Suprapubic skin (tissue), 4 donors: ENCODE results near the gene SMPD1. TPM values are rescaled to one million over a fixed set of nuclear protein-coding genes. Genes with fewer than 3 reads are reported as not detected.

ENCODE experiments used
- DNase-seq, 2 donors: peaks; one replicate each; pipeline ENCODE4 v3.0.0-alpha.2; 2019; ENCODE audit warnings: low spot score in 2 of 2
- H3K27ac ChIP-seq: fragments of 200-600 bp; sonication (generic); one replicate; pipeline ENCODE4 v1.5.1; 2019
- H3K27me3 ChIP-seq: fragments of 200-600 bp; sonication (generic); one replicate; pipeline ENCODE4 v1.5.1; 2019
- H3K36me3 ChIP-seq: fragments of 200-600 bp; sonication (generic); one replicate; pipeline ENCODE4 v1.5.1; 2019
- H3K4me1 ChIP-seq: fragments of 200-600 bp; sonication (generic); one replicate; pipeline ENCODE4 v1.5.1; 2019
- H3K4me3 ChIP-seq: fragments of 200-600 bp; sonication (generic); one replicate; pipeline ENCODE4 v1.5.1; 2019; ENCODE audit warnings: mild to moderate bottlenecking
- H3K9me3 ChIP-seq: fragments of 200-600 bp; sonication (generic); one replicate; pipeline ENCODE4 v1.5.1; 2019
- EP300 ChIP-seq: sonication (generic); formaldehyde crosslinking; IDR thresholded peaks from one replicate; pipeline ENCODE4 v1.6.1; 2017; ENCODE audit warnings: antibody characterized with exemption
- POLR2A ChIP-seq, 2 donors: fragments of 450-650 bp; IDR thresholded peaks; one replicate each; pipeline ENCODE4 v1.6.1; 2017; ENCODE audit warnings: antibody characterized with exemption in 2 of 2, mild to moderate bottlenecking in 2 of 2, moderate library complexity in 2 of 2
- POLR2AphosphoS5 ChIP-seq, 3 donors: sonication (generic); formaldehyde crosslinking; IDR thresholded peaks; one replicate each; pipeline ENCODE4 v1.6.1; 2017; ENCODE audit warnings: antibody characterized with exemption in 3 of 3
- WGBS: methylation state at CpG from one replicate; pipeline ENCODE4 v1.1.5; 2018; 5-methylcytosine and 5-hydroxymethylcytosine counted together
- total RNA-seq, 4 donors: library from RNA; depleted of rRNA; stranded (reverse); fragments of >200 nt; gene quantifications; one replicate each; pipeline ENCODE4 v1.1.0, GENCODE V29; 2016
- TF ChIP-seq, protein P1 (sequence below), 2 donors: fragments of 200-600 bp in 1 of 2; fragments of 450-650 bp in 1 of 2; sonication (generic) in 1 of 2; IDR thresholded peaks; one replicate each; pipeline ENCODE4 v1.5.1; 2016 to 2019; ENCODE audit warnings: antibody characterized with exemption in 2 of 2, mild to moderate bottlenecking in 1 of 2, moderate library complexity in 1 of 2

SMPD1 gene
- total RNA-seq, 4 donors from 2014 or later = 25.0 to 45.5 (median 40.8) TPM

GRCh38 chr11:6442441-6442840 is 52.2 kb downstream of the SMPD1 start:
- DNase-seq = no peak
- no peaks in the 10 kb centered on the region for H3K9me3 ChIP-seq
- TF ChIP-seq EP300 (no peak), POLR2AphosphoS5 (IDR thresholded peaks at IDR 0.05) (no peak), POLR2A (IDR thresholded peaks at IDR 0.05) (no peak)
- TF ChIP-seq, protein P1, sequence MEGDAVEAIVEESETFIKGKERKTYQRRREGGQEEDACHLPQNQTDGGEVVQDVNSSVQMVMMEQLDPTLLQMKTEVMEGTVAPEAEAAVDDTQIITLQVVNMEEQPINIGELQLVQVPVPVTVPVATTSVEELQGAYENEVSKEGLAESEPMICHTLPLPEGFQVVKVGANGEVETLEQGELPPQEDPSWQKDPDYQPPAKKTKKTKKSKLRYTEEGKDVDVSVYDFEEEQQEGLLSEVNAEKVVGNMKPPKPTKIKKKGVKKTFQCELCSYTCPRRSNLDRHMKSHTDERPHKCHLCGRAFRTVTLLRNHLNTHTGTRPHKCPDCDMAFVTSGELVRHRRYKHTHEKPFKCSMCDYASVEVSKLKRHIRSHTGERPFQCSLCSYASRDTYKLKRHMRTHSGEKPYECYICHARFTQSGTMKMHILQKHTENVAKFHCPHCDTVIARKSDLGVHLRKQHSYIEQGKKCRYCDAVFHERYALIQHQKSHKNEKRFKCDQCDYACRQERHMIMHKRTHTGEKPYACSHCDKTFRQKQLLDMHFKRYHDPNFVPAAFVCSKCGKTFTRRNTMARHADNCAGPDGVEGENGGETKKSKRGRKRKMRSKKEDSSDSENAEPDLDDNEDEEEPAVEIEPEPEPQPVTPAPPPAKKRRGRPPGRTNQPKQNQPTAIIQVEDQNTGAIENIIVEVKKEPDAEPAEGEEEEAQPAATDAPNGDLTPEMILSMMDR (IDR thresholded peaks at IDR 0.05) = no peak
- H3K4me3 ChIP-seq = no peak overlapping the region
- no peak overlapping the region for H3K27ac ChIP-seq
- H3K27me3 ChIP-seq = no peaks in the 10 kb centered on the region
- peaks cover 1% of the 10 kb centered on the region for H3K36me3 ChIP-seq
- 90% methylated on average over 4 of the region's 4 CpGs for WGBS
- H3K4me1 ChIP-seq = no peaks in the 10 kb centered on the region

GRCh38 chr11:6443269-6444003 is 53.2 kb downstream of the SMPD1 start:
- H3K9me3 ChIP-seq = no peaks in the 10 kb centered on the region
- H3K4me3 ChIP-seq = no peak overlapping the region
- no peaks in the 10 kb centered on the region for H3K27me3 ChIP-seq
- peaks cover 11% of the 10 kb centered on the region for H3K36me3 ChIP-seq
- no peak for DNase-seq
- no peaks in the 10 kb centered on the region for H3K4me1 ChIP-seq
- 32% methylated on average over 5 of the region's 5 CpGs for WGBS
- H3K27ac ChIP-seq = no peak overlapping the region
- no peak for TF ChIP-seq POLR2A (IDR thresholded peaks at IDR 0.05)
- TF ChIP-seq, protein P1 (IDR thresholded peaks at IDR 0.05) = peak; percentile 47 to 82

Other genes starting within 250 kb of the SMPD1 start
- gene OR52B2, start 220.1 kb upstream of the SMPD1 start, total RNA-seq = not detected
- not detected for gene OR52W1, start 191.2 kb upstream of the SMPD1 start, total RNA-seq
- not detected for gene C11orf42, start 184.9 kb upstream of the SMPD1 start, total RNA-seq
- gene FHIP1B, start 155.8 kb upstream of the SMPD1 start, total RNA-seq = 100 to 1,000 TPM in 2 of 4 donors, 10 to 100 TPM in 2; 67.8 to 133 (median 90.9) TPM
- gene CNGA4, start 151.4 kb upstream of the SMPD1 start, total RNA-seq = not detected
- 1 to 10 TPM in 1 of 4 donors, under 1 TPM in 1, not detected in 2; 0.25 to 3.0 TPM for gene CCKBR, start 130.6 kb upstream of the SMPD1 start, total RNA-seq
- gene CAVIN3, start 70.0 kb upstream of the SMPD1 start, total RNA-seq = 10 to 100 TPM; 28.1 to 51.6 (median 36.7) TPM
- 10 to 100 TPM; 15.8 to 26.2 (median 17.2) TPM for gene APBB1, start 28.6 kb downstream of the SMPD1 start, total RNA-seq
- 10 to 100 TPM in 1 of 4 donors, 1 to 10 TPM in 2, under 1 TPM in 1; 0.47 to 15.5 (median 1.3) TPM for gene HPX, start 50.5 kb downstream of the SMPD1 start, total RNA-seq
- gene TRIM3, start 83.5 kb downstream of the SMPD1 start, total RNA-seq = 10 to 100 TPM; 20.0 to 40.2 (median 32.2) TPM
- 10 to 100 TPM; 66.3 to 87.5 (median 83.4) TPM for gene ARFIP2, start 90.9 kb downstream of the SMPD1 start, total RNA-seq
- 10 to 100 TPM; 23.0 to 54.6 (median 32.0) TPM for gene TIMM10B, start 91.0 kb downstream of the SMPD1 start, total RNA-seq
- 10 to 100 TPM in 2 of 4 donors, 1 to 10 TPM in 2; 6.2 to 32.0 (median 9.6) TPM for gene DNHD1, start 106.8 kb downstream of the SMPD1 start, total RNA-seq
- gene RRP8, start 213.1 kb downstream of the SMPD1 start, total RNA-seq = 10 to 100 TPM; 15.9 to 33.6 (median 18.3) TPM
- gene ILK, start 213.3 kb downstream of the SMPD1 start, total RNA-seq = 10 to 100 TPM; 59.8 to 83.8 (median 71.5) TPM
- 10 to 100 TPM; 24.1 to 54.5 (median 40.1) TPM for gene TAF10, start 221.7 kb downstream of the SMPD1 start, total RNA-seq
- gene TPP1, start 228.9 kb downstream of the SMPD1 start, total RNA-seq = 100 to 1,000 TPM in 2 of 4 donors, 10 to 100 TPM in 2; 56.1 to 126 (median 81.9) TPM